ENCODE results near the gene GATB.

- no peak for TF ChIP-seq POLR2A (IDR thresholded peaks at IDR 0.05; ENCODE audit: low read length)
- TF ChIP-seq GATA1 (IDR thresholded peaks at IDR 0.05; ENCODE audit: low read depth, low read length) = no peak
These were observed 46.4 kb upstream of the GATB start for GRCh38 chr4:151807220-151807619.
